ENCODE results near the gene PDE5A. TPM values are rescaled to one million over a fixed set of nuclear protein-coding genes. Genes with fewer than 3 reads are reported as not detected.
A peak's percentile ranks its signal among the peaks of the same experiment; 100 is the strongest.

The PDE5A gene
- polyA plus RNA-seq, 3 donors, result 0.80 to 0.82 TPM; not detected in 1

DNA sequence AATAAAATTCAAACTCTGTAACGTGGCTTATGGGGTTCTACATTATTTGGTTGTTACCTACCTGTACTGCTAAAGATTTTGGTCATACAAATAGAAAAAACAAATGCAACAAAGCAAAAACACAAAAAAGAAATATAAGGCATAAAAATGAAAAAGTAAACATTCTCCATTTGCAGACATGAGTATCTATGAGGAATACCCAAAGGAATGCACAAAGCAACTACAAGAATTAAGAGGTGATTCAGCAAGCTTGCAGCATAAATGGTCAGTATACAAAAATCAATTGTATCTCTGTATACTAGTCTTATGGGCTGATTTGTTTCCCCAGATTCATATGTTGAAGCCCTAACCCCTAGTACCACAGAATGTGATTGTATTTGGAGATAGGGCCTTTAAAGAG is 3.6 kb upstream of the PDE5A start:
- peaks cover 27 to 54% (median 36%) of the 10 kb centered on the region in 3 donors for H3K27me3 Mint-ChIP-seq (ENCODE audit: low read depth in 3 of 3)
- H3K36me3 Mint-ChIP-seq, result peaks cover 1 to 3% of the 10 kb centered on the region in 2 donors
- H3K4me3 Mint-ChIP-seq, result no peak overlapping the region
- H3K27me3 ChIP-seq (ENCODE audit: control insufficient read depth in 2 of 2, insufficient read depth in 2 of 2, low read length in 2 of 2), result peaks cover 35 to 50% of the 10 kb centered on the region in 2 donors
- no peaks in the 10 kb centered on the region for H3K79me2 ChIP-seq (ENCODE audit: insufficient read depth, low read length)
- H3K27ac ChIP-seq (ENCODE audit: low read depth in 1 of 2, low read length in 2 of 2), result no peak overlapping the region
- H3K9me3 Mint-ChIP-seq, result peaks cover 0 to 7% (median 4%) of the 10 kb centered on the region in 7 donors
- no peak overlapping the region for H2AFZ ChIP-seq (ENCODE audit: insufficient read depth, low read depth, low read length, poor library complexity, severe bottlenecking)
- TF ChIP-seq, protein P1, sequence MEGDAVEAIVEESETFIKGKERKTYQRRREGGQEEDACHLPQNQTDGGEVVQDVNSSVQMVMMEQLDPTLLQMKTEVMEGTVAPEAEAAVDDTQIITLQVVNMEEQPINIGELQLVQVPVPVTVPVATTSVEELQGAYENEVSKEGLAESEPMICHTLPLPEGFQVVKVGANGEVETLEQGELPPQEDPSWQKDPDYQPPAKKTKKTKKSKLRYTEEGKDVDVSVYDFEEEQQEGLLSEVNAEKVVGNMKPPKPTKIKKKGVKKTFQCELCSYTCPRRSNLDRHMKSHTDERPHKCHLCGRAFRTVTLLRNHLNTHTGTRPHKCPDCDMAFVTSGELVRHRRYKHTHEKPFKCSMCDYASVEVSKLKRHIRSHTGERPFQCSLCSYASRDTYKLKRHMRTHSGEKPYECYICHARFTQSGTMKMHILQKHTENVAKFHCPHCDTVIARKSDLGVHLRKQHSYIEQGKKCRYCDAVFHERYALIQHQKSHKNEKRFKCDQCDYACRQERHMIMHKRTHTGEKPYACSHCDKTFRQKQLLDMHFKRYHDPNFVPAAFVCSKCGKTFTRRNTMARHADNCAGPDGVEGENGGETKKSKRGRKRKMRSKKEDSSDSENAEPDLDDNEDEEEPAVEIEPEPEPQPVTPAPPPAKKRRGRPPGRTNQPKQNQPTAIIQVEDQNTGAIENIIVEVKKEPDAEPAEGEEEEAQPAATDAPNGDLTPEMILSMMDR (IDR thresholded peaks at IDR 0.05), result no peak
- no CpG with 5 or more reads among the region's 1 CpG for WGBS (ENCODE audit: insufficient coverage)
- no peak for DNase-seq
- no peaks in the 10 kb centered on the region for H3K36me3 ChIP-seq (replicated peaks in 1 of 2; ENCODE audit: control insufficient read depth in 1 of 2, insufficient read depth in 2 of 2, low read length in 2 of 2)
- no peak overlapping the region for H3K4me3 ChIP-seq (replicated peaks in 1 of 3; ENCODE audit: low read depth in 2 of 3, low read length in 3 of 3)
- intact Hi-C loops (cut with micrococcal nuclease), result no loop called here
- peaks cover 18 to 21% of the 10 kb centered on the region in 2 donors for H3K4me1 ChIP-seq (ENCODE audit: control insufficient read depth in 1 of 2, insufficient read depth in 2 of 2, low read length in 2 of 2)
- no peak overlapping the region for H3K27ac Mint-ChIP-seq
- no peaks in the 10 kb centered on the region for H4K20me1 ChIP-seq (ENCODE audit: insufficient read depth, low read length)
- H3K4me2 ChIP-seq (replicated peaks; ENCODE audit: extremely low read depth, low read length, poor library complexity, severe bottlenecking), result no peak overlapping the region
- H3K4me1 Mint-ChIP-seq, result peaks cover 15% of the 10 kb centered on the region
- no peaks in the 10 kb centered on the region for H3K9me3 ChIP-seq (replicated peaks in 1 of 2; ENCODE audit: control insufficient read depth in 1 of 2, insufficient read depth in 1 of 2, low read length in 2 of 2)
- no peak overlapping the region for H3K9ac ChIP-seq (ENCODE audit: insufficient read depth, low read length, poor library complexity, severe bottlenecking)

DNA sequence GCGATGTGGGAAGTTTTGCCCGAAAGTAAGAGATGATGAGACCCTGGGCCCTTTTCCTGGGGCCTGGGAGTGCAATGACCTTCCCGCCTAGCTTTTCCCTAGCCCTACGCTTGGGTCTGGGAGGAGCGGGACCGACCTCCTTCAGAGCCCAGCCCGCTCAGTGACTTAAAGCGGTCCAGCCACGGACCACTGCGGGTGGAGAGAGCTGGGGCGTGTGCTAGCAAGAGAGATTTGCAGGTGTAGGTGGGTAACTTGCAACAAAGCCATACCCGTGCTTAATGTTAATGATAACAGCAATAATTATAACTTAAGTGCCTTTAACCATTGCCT is 503 bp upstream of the PDE5A start:
- no peak overlapping the region for H3K27ac Mint-ChIP-seq

More for the DNA sequence above, 503 bp upstream of the PDE5A start:
- peaks cover 48 to 74% (median 56%) of the 10 kb centered on the region in 3 donors for H3K27me3 Mint-ChIP-seq (ENCODE audit: low read depth in 3 of 3)
- Histone ChIP-seq H3K4me1 (ENCODE audit: control insufficient read depth in 1 of 2, insufficient read depth in 2 of 2, low read length in 2 of 2) (peaks cover 25 to 30% of the 10 kb centered on the region in 2 donors), H3K27me3 (ENCODE audit: control insufficient read depth in 2 of 2, insufficient read depth in 2 of 2, low read length in 2 of 2) (peaks cover 51 to 66% of the 10 kb centered on the region in 2 donors), H3K9me3 (replicated peaks in 1 of 2; ENCODE audit: control insufficient read depth in 1 of 2, insufficient read depth in 1 of 2, low read length in 2 of 2) (no peaks in the 10 kb centered on the region), H3K36me3 (replicated peaks in 1 of 2; ENCODE audit: control insufficient read depth in 1 of 2, insufficient read depth in 2 of 2, low read length in 2 of 2) (no peaks in the 10 kb centered on the region), H3K79me2 (ENCODE audit: insufficient read depth, low read length) (no peaks in the 10 kb centered on the region), H3K9ac (ENCODE audit: insufficient read depth, low read length, poor library complexity, severe bottlenecking) (peak overlapping the region; percentile 51), H4K20me1 (ENCODE audit: insufficient read depth, low read length) (no peaks in the 10 kb centered on the region), H2AFZ (ENCODE audit: insufficient read depth, low read depth, low read length, poor library complexity, severe bottlenecking) (peak overlapping the region; percentile 90), H3K27ac (ENCODE audit: low read depth in 1 of 2, low read length in 2 of 2) (no peak overlapping the region), H3K4me2 (replicated peaks; ENCODE audit: extremely low read depth, low read length, poor library complexity, severe bottlenecking) (peak overlapping the region; percentile 92), H3K4me3 (replicated peaks in 1 of 3; ENCODE audit: low read depth in 2 of 3, low read length in 3 of 3) (peak overlapping the region in 1 of 3 experiments; percentile 82)
- peaks cover 22% of the 10 kb centered on the region for H3K4me1 Mint-ChIP-seq
- DNase-seq, result no peak
- peaks cover 6 to 7% of the 10 kb centered on the region in 2 donors for H3K36me3 Mint-ChIP-seq
- WGBS (ENCODE audit: insufficient coverage), result 0% methylated on average over 3 of the region's 12 CpGs
- intact Hi-C loops (cut with micrococcal nuclease), result loop anchor here in 1 of 2 donors (10.0 kb wide), 1 partner anchor 654 kb away; no protein-coding TSS in a partner anchor
- peak overlapping the region; percentile 81 to 98 for H3K4me3 Mint-ChIP-seq
- H3K9me3 Mint-ChIP-seq, result peaks cover 0 to 9% (median 6%) of the 10 kb centered on the region in 7 donors
- TF ChIP-seq, protein P1 (IDR thresholded peaks at IDR 0.05), result peak; percentile 43

Data from CD14-positive monocyte (primary cell).